Kidney (tissue), 14 donors: ENCODE measurements around the gene RAB36. TPM values are rescaled to one million over a fixed set of nuclear protein-coding genes. Genes with fewer than 3 reads are reported as not detected.

Experiments
- DNase-seq, 5 donors: peaks; one replicate each; pipeline ENCODE4 v3.0.0-alpha.2; 2013 to 2020
- FAIRE-seq: peaks from 2 replicates; lab custom pipeline; 2012; peaks lifted over from hg19 to GRCh38; lab: Jason Lieb, UNC
- H3K27ac ChIP-seq, 2 donors: one replicate each; pipeline ENCODE4 v1.7.0; 2013; ENCODE audit warnings: low read depth in 2 of 2, low read length in 2 of 2, inconsistent platforms in 1 of 2
- H3K27me3 ChIP-seq: one replicate; pipeline ENCODE4 v1.7.1; 2013; ENCODE audit warnings: low read length, inconsistent platforms; ENCODE audit not compliant: control insufficient read depth, insufficient read depth
- H3K36me3 ChIP-seq, 3 donors: one replicate each; pipeline versions ENCODE4 v1.7.0 to v1.7.1; 2013; ENCODE audit warnings: low read length in 3 of 3, control low read depth in 1 of 3, inconsistent platforms in 1 of 3; ENCODE audit not compliant: insufficient read depth in 3 of 3, control insufficient read depth in 2 of 3
- H3K4me1 ChIP-seq, 3 donors: one replicate each; pipeline versions ENCODE4 v1.7.0 to v1.7.1; 2013; ENCODE audit warnings: low read length in 3 of 3, inconsistent platforms in 1 of 3, low read depth in 1 of 3; ENCODE audit not compliant: control insufficient read depth in 2 of 3, insufficient read depth in 2 of 3
- H3K4me3 ChIP-seq, 3 donors: one replicate each; pipeline versions ENCODE4 v1.7.0 to v1.8.1; 2013; ENCODE audit warnings: low read length in 3 of 3, control low read depth in 1 of 3, inconsistent platforms in 1 of 3
- H3K9ac ChIP-seq, 3 donors: one replicate each; pipeline versions ENCODE4 v1.7.0 to v1.7.1; 2013; ENCODE audit warnings: low read length in 3 of 3, control low read depth in 1 of 3, inconsistent platforms in 1 of 3
- H3K9me3 ChIP-seq, 3 donors: one replicate each; pipeline versions ENCODE4 v1.7.0 to v1.7.1; 2013; ENCODE audit warnings: low read length in 3 of 3, control low read depth in 1 of 3, inconsistent platforms in 1 of 3; ENCODE audit not compliant: control insufficient read depth in 2 of 3, insufficient read depth in 1 of 3
- CTCF ChIP-seq: IDR thresholded peaks from 3 replicates; pipeline ENCODE4 v1.5.1; 2012; ENCODE audit warnings: mild to moderate bottlenecking, moderate library complexity, borderline replicate concordance; ENCODE audit not compliant: insufficient read depth; ENCODE audit errors: extremely low read depth
- intact Hi-C: fragments of 100-400 bp; cut with DNase I; formaldehyde crosslinking; loops from one replicate; pipeline ENCODE4 v1.11.1; 2022
- polyA plus RNA-seq: library from polyadenylated mRNA; stranded (reverse); fragments of 350-450 nt; fragmentation: Illumina TruSeq; extraction: RNeasy Lipid Tissue Mini Kit (QIAGEN cat#74804); gene quantifications from one replicate; pipeline ENCODE4 v1.2.3, GENCODE V29; 2014; ENCODE audit warnings: low read depth, low replicate concordance; ENCODE audit not compliant: insufficient read depth
- total RNA-seq: library from RNA; stranded (reverse); fragmentation: NEBNext Ultra II Directional; extraction: Animal tissue kit (Norgen Biotek cat#: 25700); gene quantifications from one replicate; pipeline ENCODE4 v1.2.1, GENCODE V29; 2021
- donor health status: control.
- donor health status: control.
- donor health status: control.
- donor health status: control.
- donor health status: control.
- donor health status: DM: yes; HTN: yes; CAD: no.
- donor health status: Normal renal cell carcinoma (clear cell type).

The RAB36 gene
- total and polyA plus RNA-seq, 2 donors from 2014 or later = 9.7 to 30.5 TPM

GRCh38 chr22:23202812-23203451 is 57.7 kb downstream of the RAB36 start:
- Histone ChIP-seq H3K9ac (peak overlapping the region in 1 of 3 donors; percentile 8), H3K4me1 (peaks cover 0 to 37% (median 28%) of the 10 kb centered on the region in 3 donors), H3K27me3 (no peaks in the 10 kb centered on the region), H3K36me3 (no peaks in the 10 kb centered on the region), H3K27ac (peak overlapping the region; percentile 74 to 79), H3K4me3 (no peak overlapping the region), H3K9me3 (no peaks in the 10 kb centered on the region)
- DNase-seq (peak in 1 of 5 donors; percentile 4), FAIRE-seq (no peak)
- intact Hi-C loops = no loop called here
- no peak for TF ChIP-seq CTCF

- DNase-seq (peak in 1 of 5 donors; percentile 58), FAIRE-seq (no peak)
- H3K27me3 ChIP-seq = no peaks in the 10 kb centered on the region
- intact Hi-C loops = no loop called here
- H3K4me3 ChIP-seq = no peak overlapping the region
- no peaks in the 10 kb centered on the region for H3K36me3 ChIP-seq
- H3K9me3 ChIP-seq = no peaks in the 10 kb centered on the region
- H3K9ac ChIP-seq = peak overlapping the region in 2 of 3 donors; percentile 2 to 8
- TF ChIP-seq CTCF = no peak
- peak overlapping the region; percentile 74 to 79 for H3K27ac ChIP-seq
- peaks cover 0 to 35% (median 28%) of the 10 kb centered on the region in 3 donors for H3K4me1 ChIP-seq
These were observed 58.3 kb downstream of the RAB36 start for GRCh38 chr22:23203452-23204124.

GRCh38 chr22:23204125-23204488 is 58.8 kb downstream of the RAB36 start:
- Histone ChIP-seq H3K9ac (peak overlapping the region in 1 of 3 donors; percentile 2), H3K27me3 (no peaks in the 10 kb centered on the region), H3K4me1 (peaks cover 0 to 35% (median 28%) of the 10 kb centered on the region in 3 donors), H3K9me3 (no peaks in the 10 kb centered on the region), H3K27ac (peak overlapping the region; percentile 74 to 79), H3K36me3 (no peaks in the 10 kb centered on the region), H3K4me3 (no peak overlapping the region)
- intact Hi-C loops = no loop called here
- no peak for FAIRE-seq
- no peak for DNase-seq
- no peak for TF ChIP-seq CTCF
